ENCODE measurements around the gene ZFHX2.

The ZFHX2 gene

DNA sequence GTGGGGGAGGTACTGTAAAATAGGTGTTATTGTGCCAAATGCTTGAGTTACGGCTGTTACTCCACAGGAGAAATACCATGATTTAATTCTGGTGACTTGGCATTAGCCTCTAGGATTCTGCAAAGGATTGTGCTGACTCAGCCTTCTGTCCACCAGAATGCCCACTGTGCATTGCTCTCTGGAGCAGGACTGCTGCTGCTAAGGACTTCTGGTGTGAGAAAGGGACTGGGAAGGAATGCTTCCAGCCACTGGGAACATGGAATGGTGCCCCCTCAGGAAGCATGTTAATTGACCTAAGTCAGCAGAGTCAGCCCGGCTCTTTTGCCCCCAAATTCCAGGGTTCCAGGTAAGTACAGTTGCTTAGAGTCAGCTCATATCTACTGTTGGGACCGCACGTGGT is 32.9 kb downstream of the ZFHX2 start:
- DNase-seq: no peak

DNA sequence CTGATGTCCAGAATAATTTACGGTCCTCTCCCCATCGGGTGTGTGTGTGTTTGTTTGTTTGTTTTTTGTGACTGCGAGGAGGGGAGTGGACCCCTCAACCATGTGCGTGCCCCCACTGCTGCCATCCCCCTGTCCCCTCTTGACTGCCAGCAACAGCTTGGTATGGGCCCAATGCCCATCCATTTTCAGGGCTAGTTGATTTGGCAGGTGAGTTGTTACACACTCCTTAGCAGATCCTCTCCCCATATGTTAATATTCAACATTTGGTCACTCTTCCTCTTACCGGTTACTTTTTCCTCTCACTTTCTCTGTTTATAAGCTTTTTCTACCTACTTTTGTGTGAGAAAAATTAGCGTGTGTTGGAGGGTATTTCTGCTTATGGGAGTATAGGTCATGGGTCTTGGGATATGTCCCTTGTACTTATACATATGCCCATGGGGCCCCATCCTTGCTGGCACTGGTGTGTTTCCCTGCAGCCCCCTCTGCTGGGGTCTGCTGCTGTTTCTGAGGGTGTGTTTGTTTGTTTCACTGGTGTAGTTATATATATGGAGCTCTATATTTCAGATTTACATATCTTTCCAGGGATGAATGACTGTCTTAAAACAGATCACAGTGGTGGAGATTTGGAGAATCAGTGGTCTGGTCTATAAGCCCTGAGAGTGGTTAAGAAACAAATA is 33.8 kb downstream of the ZFHX2 start:
- DNase-seq: no peak

DNA sequence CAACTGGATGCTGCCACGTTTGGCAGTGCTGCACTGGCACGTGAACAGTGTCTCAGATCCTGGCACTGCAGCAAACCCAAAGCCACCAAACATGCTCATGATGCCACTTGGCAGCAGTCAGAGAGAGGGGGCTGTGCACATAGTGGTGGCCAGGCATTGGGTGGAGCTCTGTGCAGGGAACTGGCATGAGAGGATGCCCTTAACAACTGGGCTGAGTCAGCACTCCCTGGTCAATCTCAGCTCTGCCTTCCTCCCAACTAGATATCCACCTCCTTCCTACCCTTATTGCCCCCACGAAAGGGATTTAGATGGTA is 37.0 kb downstream of the ZFHX2 start:
- no peak for DNase-seq

DNA sequence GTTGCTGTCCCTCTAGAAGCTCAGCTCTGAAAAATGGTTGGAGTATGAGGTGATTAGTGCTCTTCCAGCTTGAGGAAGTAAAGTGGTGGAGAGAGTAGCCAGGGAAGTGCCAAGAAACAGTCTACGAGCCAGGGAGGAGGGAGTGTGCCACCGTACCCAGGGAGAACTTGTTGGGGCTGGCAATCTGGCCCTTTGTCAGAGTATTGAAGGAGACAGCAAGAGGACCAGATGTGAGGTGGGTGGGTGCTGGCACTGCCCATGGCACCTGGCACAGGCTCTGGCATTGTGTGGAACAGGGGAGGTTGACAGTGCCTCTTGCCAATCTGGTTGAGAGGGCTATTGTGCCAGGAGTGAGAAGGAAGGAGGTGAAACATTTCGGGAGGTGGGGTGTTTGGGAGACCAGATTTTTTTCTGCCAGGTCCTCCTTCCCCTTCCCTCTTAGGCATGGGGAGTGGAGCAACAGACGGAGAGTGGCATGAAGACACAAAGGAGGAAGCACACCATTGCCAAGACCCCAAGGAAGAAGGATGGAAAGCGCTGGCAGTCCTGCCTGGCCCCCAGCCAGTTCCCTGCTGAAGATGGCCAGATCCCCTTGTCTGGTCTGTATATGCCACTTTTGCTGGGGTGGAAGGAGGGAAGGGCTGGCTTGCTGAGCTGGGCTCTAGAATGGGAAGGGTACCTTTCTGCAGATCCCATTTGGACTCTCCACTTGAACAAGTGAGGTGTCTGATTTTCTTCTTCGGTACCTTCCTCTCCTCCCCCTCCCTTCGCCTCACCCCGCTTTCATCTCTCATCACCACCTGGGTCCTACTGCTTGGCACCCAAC is 37.5 kb downstream of the ZFHX2 start:
- DNase-seq: no peak

DNA sequence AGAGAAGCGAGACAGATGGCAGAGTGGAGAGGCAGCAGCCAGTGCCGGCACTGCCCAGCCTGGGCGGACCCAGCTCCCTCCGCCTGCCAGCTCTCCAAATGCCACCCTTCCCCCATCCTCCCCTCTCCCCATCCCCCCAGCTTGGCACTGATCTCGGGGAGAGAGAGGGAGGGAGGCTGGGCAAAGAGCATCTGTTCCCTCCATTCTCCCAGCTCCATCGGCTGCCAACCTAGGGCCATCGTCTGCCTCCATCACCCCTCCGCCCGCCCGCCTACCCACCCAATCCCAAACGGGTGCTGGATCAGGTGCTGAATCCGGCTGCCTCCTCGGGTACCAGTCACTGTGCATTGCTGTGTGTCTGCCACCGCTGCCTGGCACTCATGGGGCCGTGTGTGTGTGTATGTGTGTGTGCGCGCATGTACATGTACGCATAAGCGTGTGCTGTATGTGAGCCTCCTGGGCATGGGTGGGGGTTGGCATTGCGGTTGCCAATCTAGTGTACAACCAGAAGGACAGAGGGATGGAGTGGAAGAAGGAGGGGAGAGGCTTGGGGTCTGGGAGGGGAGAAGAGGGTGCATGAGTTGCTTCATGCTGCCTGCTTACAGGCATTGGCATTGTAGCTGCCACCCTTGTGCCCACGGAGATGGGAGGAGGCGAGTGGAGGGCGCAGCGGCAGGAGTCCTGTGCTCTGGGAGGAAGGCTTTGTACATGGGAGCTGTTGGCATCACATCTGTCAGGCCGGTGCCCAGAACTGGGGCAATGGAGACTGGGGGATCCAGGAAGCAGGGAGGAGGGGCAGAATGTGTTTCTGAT is 38.4 kb downstream of the ZFHX2 start:
- no peak for DNase-seq

DNA sequence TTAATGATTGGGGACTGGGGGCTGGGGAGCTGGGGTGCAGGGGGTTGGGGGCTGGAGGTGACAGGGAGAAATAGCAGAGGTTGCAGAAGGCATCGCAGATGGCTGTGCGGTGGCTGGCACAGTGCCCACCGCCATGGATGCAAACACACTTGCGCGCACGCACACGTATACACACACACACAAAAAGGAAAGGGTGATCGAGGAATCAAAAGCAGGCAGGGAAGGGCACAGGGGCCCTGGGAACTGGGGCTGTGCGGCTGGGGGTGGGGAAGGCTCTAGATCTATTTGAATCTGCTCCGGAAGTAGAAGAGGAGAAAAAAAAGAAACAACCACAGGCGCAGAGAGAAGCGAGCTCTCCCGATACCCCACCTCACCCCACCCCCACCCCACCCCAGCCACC is 39.4 kb downstream of the ZFHX2 start:
- peak; percentile 2 to 21 for DNase-seq

DNA sequence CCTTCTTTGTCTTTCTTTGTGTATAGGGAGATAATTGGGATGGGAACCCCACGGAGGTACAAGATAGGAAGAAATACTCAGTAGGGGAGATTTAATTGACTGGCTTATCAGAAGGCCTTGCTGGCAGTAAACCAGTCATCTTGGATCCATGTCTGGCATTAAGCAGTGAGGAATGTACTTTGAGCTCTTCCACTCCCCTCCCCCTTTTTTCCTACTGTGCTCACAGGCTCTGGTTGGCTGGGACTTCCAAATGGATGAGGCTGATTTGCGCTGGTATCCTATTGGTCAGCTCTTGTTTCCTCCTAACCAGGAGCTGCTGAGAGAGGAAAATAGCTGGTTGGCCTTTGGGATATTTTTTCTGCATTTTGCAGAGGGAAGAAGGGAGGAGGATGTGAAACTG is 57.3 kb downstream of the ZFHX2 start:
- DNase-seq: no peak

DNA sequence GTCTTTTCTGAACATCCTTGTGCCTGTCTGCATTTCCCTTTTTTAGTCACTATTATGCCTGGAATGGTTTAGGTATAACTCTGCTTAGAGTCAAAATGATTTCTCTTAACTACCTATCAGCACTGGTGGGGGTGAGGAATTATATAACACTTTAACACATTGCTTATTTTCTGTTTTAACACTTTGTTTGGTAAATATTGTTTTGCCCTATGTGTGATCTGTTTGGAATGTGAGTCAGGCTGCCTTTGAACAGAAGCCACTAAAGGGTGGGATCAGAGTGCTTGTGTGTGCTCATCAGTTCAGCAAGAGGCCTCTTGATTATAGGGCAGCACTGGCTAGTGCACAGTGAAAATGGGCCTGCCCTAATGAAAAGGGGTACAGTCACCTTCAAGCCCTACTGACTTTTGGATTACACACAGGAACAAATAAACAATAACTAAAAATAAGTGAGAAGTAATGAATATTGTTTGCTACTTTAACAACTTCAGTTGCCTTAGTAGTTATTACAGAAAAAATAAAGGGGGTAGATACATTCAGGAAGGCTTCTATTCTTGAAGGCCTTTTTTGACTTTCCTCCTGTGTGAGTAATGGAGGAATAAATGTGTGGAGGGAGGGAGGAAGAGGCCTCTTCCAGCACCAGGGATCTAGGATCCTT is 58.8 kb downstream of the ZFHX2 start:
- no peak for DNase-seq

DNA sequence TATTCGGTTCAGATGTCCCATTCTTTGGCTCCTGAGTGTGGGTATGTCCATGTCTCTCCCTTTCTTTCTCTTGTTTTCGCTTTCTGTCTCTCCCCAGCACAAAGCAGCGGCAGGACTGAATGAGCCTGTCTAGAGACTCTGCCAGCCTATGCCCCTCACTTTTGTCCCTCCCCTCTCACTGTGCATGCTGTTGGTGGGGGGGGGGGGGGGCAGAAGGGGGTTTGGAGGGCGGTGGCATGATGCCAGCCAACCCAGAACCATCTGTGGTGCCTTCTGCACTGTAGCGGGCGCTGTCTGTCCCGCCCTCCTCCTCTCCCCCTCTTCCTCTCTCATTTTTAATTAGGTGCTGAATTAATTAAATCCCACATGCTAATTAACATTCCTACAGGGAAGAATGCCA is 64.3 kb downstream of the ZFHX2 start:
- DNase-seq: no peak

DNA sequence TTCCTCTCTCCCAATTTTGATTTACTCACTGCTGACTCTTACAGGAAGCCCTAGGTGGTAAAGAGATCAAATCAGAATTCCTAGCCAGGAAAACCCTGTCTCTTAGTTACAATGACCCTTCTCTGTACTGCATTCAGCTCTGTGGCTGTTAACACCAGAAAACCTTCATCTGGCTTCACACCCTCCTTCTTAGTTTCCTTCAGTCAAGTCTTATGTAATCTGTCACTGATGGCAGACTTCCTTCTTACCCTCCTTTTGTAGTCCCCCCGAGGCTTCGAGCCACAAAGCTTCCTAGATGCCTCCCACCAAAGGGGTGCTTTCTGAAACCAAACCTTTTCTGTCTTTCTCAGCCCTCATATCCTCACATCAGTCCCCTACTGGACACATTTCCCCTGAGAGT is 65.5 kb downstream of the ZFHX2 start:
- peak in 1 of 2 experiments; percentile 4 for DNase-seq

DNA sequence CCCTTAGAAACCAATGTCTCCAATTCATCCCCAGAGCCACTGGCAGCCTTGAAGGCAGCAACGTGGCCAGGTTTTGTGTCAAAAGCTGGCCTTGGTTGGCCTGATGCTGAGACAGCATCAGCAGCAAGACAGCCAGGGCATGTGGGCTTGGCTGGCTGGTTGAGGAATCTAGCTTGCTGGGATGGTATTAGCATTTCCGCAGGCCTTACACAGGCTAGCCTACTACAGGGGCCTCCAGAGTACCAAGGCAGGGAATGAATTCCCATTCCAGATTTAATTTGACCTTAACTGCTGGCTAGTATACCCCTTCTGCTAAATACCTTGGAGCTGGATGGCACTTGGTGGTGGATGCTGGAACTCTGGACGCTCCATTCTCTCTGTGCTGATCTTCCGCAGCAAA is 66.2 kb downstream of the ZFHX2 start:
- no peak for DNase-seq

DNA sequence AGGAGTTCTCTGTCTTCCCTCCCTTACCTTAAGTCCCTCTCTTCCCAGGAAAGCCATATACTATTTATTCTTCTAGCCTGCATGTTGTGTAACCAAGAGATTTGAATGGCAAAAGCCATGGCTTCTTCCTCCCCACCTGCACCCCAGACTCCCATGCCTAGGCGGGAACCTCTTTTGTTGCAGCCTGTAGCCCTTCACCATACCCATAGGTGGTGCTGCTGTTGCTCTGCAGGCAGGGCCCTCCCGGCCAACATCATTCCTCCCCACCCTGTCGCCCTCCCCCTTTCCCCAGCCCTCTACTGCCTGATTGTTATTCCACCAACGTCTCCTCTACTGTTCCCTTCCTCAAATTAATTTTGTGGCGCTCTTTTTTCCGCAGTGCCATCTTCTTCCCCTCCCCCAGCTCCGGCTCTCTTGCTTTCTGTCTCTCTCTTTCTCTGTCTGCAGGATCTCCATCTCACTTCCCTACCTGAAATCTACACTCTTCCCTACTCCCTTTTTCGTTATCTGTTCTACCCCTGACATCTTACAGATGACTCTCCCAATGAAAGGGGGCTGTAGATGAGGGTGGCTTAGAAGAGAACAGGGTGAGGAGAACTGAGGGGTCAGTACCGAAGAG is 68.2 kb downstream of the ZFHX2 start:
- DNase-seq: peak; percentile 37 to 48

DNA sequence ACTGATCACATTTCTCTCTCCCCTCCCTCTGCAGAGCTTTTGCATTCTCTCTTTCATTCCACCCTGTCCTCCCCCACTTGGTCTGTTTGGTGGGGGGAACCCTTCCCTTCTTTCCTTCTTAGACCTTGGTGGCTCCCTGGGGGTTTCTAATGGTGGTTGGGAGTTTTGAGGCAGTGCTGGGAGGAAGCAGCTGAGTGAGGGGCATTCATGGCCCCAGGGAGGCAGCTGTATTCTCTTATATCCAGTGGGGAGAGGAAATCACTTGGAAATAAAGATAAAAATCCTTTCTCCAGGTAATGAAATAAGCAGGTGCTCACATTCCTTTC is 68.8 kb downstream of the ZFHX2 start:
- no peak for DNase-seq

DNA sequence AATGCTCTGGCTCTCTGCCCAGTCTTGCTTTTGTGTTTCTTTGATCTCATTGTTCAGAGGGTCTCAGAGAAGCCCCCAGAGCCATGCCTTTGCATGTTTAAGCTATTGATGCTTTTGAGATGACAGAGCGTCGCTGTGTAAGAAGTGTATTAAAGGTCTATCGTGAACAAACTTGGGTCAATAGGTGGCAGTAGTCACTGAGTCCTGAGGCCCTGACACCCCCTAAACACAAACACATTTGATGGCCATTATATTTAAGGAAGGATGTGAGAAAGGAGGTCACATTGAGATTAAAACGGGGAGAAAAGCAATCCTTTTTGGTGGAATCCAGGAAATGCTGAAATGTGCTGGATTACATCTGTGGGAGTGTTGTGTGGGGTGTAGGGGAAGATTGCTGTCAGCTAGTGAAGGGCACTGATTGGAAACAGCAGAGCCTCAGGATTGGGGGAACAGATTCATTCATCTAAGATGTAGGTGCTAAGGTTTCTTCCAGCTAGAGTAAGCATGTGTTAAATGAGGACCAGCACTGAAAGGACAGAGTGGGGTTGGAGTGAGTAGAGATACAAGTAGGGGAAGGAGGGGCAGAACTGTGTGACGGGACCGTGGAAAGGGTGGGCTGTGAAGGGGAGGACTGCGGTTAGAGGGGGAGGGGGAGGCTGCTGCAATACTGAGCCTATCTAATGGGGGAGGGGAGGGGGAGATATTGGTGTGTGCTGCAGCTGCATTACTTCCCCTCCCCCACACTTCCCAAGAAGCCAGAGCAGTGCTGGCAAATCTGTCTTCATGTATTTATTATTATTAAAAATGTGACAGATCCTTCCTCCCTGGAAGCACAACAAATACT is 69.4 kb downstream of the ZFHX2 start:
- peak in 1 of 2 experiments; percentile 1 for DNase-seq

DNA sequence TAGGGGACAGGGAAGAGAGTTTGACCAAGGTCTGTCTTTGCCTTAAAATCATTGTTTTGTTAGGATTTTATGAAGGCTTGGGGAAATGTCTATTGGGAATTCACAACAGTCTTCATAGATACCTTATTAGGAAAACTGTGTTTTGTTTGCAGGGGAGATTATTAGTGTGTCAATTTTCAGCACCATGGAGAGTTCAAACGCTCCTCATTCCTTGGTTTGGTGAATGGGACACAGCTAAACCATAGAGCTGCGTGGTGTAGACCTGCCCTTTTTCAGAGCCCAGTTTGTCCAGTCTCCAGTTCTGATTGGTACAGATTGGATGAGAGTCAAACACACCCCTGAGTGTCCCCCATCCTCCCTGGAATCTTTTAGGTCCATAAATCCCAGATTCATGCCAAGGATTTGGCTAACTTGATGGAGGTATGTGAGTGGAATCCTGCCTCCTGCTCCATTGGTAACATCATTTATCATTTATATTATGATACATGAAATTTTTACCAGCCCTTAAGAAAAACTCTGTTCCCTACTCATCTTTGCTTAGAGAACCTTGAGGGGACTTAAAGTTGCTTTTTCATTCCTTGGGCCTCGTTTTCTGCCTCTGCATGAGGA is 70.1 kb downstream of the ZFHX2 start:
- DNase-seq: peak; percentile 23 to 42

DNA sequence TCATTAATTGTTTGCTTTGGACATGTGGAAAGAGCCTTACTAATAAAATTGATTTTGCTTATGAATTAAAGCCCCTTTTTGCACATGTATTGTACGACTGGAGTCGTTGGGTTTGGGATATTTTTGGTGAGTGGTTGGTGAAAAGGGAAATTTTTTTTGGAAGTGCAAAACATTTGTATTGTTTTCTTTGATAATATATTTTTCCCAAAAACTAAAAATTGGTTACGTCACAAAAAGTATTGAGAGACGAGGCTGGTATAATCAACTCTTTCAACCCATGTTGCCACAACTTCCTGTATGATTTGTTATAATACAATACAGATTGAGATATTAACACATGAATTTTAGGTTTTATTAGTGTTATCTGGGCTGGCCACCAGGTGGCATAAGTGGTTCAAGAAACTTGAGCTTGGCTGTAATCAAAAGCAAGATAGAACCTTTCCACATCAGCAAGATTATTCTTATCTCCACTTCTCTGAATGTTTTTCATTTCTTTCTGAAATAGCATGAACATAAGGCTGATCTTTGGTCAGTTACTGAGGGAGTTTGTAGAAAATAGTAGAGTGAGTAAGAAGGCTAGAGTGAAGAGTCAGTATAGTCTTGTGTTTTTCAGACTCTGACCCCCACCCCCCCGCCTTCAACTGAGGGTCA is 73.3 kb downstream of the ZFHX2 start:
- DNase-seq: peak; percentile 73 to 82

DNA sequence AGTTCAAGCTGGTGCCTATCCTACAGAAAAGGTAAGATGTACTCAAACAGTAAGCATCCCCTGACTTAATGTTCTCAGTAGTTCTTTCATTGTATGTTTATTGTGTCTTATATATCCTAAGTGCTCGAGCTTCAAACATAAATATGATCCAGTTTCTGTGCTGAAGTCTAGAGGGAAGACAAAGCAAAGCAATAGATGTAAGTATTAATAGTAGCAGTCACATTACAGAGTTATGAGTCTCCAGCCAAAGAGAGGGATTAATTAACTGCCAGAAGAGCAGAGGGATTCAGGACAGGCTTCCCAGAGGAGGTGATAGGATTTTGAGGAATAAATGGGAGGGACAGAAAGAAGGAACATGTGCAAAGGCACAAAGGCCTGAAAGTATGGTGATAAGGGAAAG is 80.6 kb downstream of the ZFHX2 start:
- DNase-seq: no peak
